ENCODE measurements around the gene ABCC3. TPM values are rescaled to one million over a fixed set of nuclear protein-coding genes. Genes with fewer than 3 reads are reported as not detected.
"Not testable (repeated sequence)": the region's sequence is repeated elsewhere in the genome, so short reads cannot be mapped to it uniquely, and the experiment has no call there.

The ABCC3 gene
- total RNA-seq, 1 donor from 2014 or later, result not detected

GRCh38 chr17:50677851-50678375 is 43.2 kb downstream of the ABCC3 start:
- Mint-ChIP-seq H3K27me3 (ENCODE audit: unreplicated experiment) (peaks cover 9% of the 10 kb centered on the region), H3K36me3 (ENCODE audit: unreplicated experiment) (peaks cover 3% of the 10 kb centered on the region), H3K27ac (ENCODE audit: unreplicated experiment) (no peak overlapping the region), H3K4me1 (ENCODE audit: low read depth, unreplicated experiment) (peaks cover 8% of the 10 kb centered on the region), H3K9me3 (ENCODE audit: unreplicated experiment) (peaks cover 3% of the 10 kb centered on the region), H3K4me3 (ENCODE audit: unreplicated experiment) (no peak overlapping the region)
- TF ChIP-seq, protein P1, sequence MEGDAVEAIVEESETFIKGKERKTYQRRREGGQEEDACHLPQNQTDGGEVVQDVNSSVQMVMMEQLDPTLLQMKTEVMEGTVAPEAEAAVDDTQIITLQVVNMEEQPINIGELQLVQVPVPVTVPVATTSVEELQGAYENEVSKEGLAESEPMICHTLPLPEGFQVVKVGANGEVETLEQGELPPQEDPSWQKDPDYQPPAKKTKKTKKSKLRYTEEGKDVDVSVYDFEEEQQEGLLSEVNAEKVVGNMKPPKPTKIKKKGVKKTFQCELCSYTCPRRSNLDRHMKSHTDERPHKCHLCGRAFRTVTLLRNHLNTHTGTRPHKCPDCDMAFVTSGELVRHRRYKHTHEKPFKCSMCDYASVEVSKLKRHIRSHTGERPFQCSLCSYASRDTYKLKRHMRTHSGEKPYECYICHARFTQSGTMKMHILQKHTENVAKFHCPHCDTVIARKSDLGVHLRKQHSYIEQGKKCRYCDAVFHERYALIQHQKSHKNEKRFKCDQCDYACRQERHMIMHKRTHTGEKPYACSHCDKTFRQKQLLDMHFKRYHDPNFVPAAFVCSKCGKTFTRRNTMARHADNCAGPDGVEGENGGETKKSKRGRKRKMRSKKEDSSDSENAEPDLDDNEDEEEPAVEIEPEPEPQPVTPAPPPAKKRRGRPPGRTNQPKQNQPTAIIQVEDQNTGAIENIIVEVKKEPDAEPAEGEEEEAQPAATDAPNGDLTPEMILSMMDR (IDR thresholded peaks at IDR 0.05; ENCODE audit: partially characterized antibody, unreplicated experiment), result no peak
- no peak for DNase-seq

- no peak overlapping the region for H3K27ac Mint-ChIP-seq (ENCODE audit: unreplicated experiment)
- H3K4me3 Mint-ChIP-seq (ENCODE audit: unreplicated experiment), result no peak overlapping the region
- H3K9me3 Mint-ChIP-seq (ENCODE audit: unreplicated experiment), result peaks cover 3% of the 10 kb centered on the region
- no peak for DNase-seq
- peaks cover 8% of the 10 kb centered on the region for H3K4me1 Mint-ChIP-seq (ENCODE audit: low read depth, unreplicated experiment)
- peaks cover 3% of the 10 kb centered on the region for H3K36me3 Mint-ChIP-seq (ENCODE audit: unreplicated experiment)
- TF ChIP-seq, protein P1 (IDR thresholded peaks at IDR 0.05; ENCODE audit: partially characterized antibody, unreplicated experiment), result no peak
- H3K27me3 Mint-ChIP-seq (ENCODE audit: unreplicated experiment), result peaks cover 9% of the 10 kb centered on the region
These were observed 44.4 kb downstream of the ABCC3 start for GRCh38 chr17:50679008-50679544.

DNA sequence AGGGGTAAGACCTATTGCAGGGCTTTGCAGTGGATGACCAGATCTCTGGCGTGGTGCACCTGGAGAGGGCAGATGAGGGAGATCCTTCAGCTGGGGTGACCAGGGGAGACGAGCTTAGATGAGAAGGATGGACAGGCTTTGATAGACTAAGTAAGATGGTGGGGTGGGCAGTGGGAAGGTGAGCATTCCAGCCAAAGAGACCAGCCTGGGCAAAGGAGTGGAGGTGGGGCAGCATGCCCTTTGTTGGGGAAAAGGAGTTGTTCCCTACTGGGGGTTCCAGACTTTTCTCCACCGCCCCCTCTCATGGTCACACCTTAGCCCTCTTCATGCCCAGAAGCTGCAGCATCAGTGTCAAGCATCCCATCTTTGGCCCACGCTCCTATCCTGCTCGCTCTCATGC is 45.4 kb downstream of the ABCC3 start:
- no peak overlapping the region for H3K27ac Mint-ChIP-seq (ENCODE audit: unreplicated experiment)
- TF ChIP-seq, protein P1 (IDR thresholded peaks at IDR 0.05; ENCODE audit: partially characterized antibody, unreplicated experiment), result no peak
- peaks cover 8% of the 10 kb centered on the region for H3K4me1 Mint-ChIP-seq (ENCODE audit: low read depth, unreplicated experiment)

DNA sequence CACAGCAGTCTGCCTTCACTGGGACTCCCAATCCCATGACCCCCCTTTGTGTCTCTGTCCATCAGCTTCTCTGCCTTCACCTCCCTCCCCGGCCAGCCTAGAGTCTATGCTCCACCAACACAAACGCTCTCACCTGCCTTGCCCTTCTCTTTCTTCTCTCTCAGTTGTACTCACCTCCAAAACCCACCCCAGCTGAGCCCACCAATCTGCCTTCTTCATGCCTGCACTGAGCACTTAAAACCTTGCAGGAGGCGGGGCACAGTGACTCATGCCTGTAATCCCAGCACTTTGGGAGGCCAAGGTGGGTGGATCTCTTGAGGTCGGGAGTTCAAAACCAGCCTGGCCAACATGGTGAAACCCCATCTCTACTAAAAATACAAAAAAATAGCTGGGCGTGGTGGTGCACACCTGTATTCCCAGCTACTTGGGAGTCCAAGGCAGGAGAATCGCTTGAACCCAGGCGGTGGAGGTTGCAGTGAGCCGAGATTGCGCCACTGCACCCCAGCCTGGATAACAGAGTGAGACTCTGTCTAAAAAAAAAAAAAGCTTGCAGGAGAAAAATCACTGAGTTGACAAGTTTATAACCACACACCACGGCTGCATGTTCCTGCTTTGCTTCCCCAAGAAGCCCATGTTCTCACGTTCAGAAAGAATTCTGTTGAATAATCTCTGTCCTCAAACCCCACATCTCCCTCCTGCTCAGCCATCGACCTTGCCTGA is 46.0 kb downstream of the ABCC3 start:
- H3K4me3 Mint-ChIP-seq (ENCODE audit: unreplicated experiment); H3K4me1 Mint-ChIP-seq (ENCODE audit: low read depth, unreplicated experiment); H3K9me3 Mint-ChIP-seq (ENCODE audit: unreplicated experiment); H3K27ac Mint-ChIP-seq (ENCODE audit: unreplicated experiment); H3K36me3 Mint-ChIP-seq (ENCODE audit: unreplicated experiment); H3K27me3 Mint-ChIP-seq (ENCODE audit: unreplicated experiment); DNase-seq: not testable (repeated sequence)

More for the DNA sequence above, 45.4 kb downstream of the ABCC3 start:
- Mint-ChIP-seq H3K4me3 (ENCODE audit: unreplicated experiment) (no peak overlapping the region), H3K36me3 (ENCODE audit: unreplicated experiment) (peaks cover 3% of the 10 kb centered on the region), H3K9me3 (ENCODE audit: unreplicated experiment) (peaks cover 3% of the 10 kb centered on the region), H3K27me3 (ENCODE audit: unreplicated experiment) (peaks cover 5% of the 10 kb centered on the region)
- no peak for DNase-seq

DNA sequence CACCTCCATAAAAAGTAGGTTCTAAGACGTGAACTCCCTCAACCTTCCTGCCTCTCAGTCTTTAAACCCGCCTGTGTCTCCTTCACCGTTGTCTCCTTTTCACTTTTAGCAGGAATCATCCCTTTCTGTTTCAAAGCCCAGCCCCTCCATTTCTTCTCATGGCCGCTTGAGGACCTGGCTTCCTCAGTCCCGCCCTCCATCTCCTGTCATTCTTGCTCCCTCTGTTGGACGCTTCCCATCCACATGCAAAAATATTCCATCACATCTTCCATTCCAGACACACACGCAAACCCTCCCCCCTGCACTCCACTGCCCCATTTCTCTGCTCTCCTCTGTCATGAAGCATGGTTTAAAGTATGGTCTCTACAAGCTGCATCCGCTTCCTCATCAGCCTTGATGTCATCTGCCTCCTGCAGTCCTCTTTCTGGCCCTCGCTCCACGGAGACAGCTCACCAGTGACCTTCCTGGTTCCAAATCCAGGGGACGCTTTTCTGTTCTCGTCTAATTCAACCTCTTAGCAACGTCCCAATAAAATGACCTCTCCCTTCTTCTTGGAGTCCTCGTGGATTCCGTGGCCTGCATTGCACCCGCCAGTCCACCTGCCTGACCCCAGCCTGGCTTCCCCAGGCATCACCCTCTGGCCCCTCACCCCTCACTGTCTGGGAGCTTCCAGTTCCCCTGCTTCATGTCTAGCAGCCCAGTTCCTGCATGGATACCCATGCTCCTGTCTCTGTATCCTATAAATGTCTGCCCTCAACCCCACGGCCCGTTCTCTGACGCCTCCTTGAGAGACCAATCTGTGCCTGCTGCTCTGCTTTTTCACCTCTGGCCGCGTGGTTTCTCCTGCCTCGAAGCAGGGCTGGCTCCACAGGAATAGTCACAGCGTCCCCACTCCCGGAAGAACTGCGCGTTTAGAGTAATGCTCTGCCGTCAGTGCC is 46.9 kb downstream of the ABCC3 start:
- Mint-ChIP-seq H3K9me3 (ENCODE audit: unreplicated experiment) (peaks cover 3% of the 10 kb centered on the region), H3K27ac (ENCODE audit: unreplicated experiment) (no peak overlapping the region), H3K4me1 (ENCODE audit: low read depth, unreplicated experiment) (peaks cover 8% of the 10 kb centered on the region), H3K27me3 (ENCODE audit: unreplicated experiment) (peaks cover 6% of the 10 kb centered on the region), H3K4me3 (ENCODE audit: unreplicated experiment) (no peak overlapping the region), H3K36me3 (ENCODE audit: unreplicated experiment) (peaks cover 3% of the 10 kb centered on the region)
- peak; percentile 48 for DNase-seq
- TF ChIP-seq, protein P1 (IDR thresholded peaks at IDR 0.05; ENCODE audit: partially characterized antibody, unreplicated experiment), result no peak
